Fibroblast of the conjunctiva (primary cell): Measurements from ENCODE around the gene GPC6.
"Not testable (repeated sequence)": the region's sequence is repeated elsewhere in the genome, so short reads cannot be mapped to it uniquely, and the experiment has no call there.

Source experiments
- DNase-seq: peaks from one replicate; pipeline ENCODE4 v3.0.0-alpha.2; 2010; ENCODE audit warnings: low read depth

GPC6 gene

GRCh38 chr13:93320942-93321341 is 94.3 kb downstream of the GPC6 start:
- DNase-seq: peak; percentile 36

GRCh38 chr13:93323880-93324279 is 97.3 kb downstream of the GPC6 start:
- DNase-seq: not testable (repeated sequence)

- DNase-seq: no peak
These were observed 99.0 kb downstream of the GPC6 start for GRCh38 chr13:93325303-93326233.

GRCh38 chr13:93326234-93326811 is 99.7 kb downstream of the GPC6 start:
- DNase-seq: no peak

- no peak for DNase-seq
These were observed 102.3 kb downstream of the GPC6 start for GRCh38 chr13:93328943-93329342.

GRCh38 chr13:93336728-93337127 is 110.1 kb downstream of the GPC6 start:
- no peak for DNase-seq

GRCh38 chr13:93338030-93338429 is 111.4 kb downstream of the GPC6 start:
- no peak for DNase-seq

- DNase-seq: no peak
These were observed 112.3 kb downstream of the GPC6 start for GRCh38 chr13:93338906-93339305.

- no peak for DNase-seq
These were observed 112.9 kb downstream of the GPC6 start for GRCh38 chr13:93339550-93339949.

- no peak for DNase-seq
These were observed 114.9 kb downstream of the GPC6 start for GRCh38 chr13:93341517-93341916.

GRCh38 chr13:93343097-93343496 is 116.5 kb downstream of the GPC6 start:
- DNase-seq: no peak

GRCh38 chr13:93344048-93344705 is 117.6 kb downstream of the GPC6 start:
- DNase-seq: no peak

GRCh38 chr13:93345024-93345423 is 118.4 kb downstream of the GPC6 start:
- no peak for DNase-seq

GRCh38 chr13:93345770-93346169 is 119.2 kb downstream of the GPC6 start:
- DNase-seq: peak; percentile 9

- DNase-seq: no peak
These were observed 126.0 kb downstream of the GPC6 start for GRCh38 chr13:93352616-93353015.

GRCh38 chr13:93355094-93355493 is 128.5 kb downstream of the GPC6 start:
- no peak for DNase-seq

GRCh38 chr13:93356469-93356868 is 129.9 kb downstream of the GPC6 start:
- DNase-seq: no peak

- no peak for DNase-seq
These were observed 133.4 kb downstream of the GPC6 start for GRCh38 chr13:93360021-93360420.

- DNase-seq: no peak
These were observed 135.1 kb downstream of the GPC6 start for GRCh38 chr13:93361703-93362102.

GRCh38 chr13:93364166-93364565 is 137.6 kb downstream of the GPC6 start:
- no peak for DNase-seq

GRCh38 chr13:93368296-93368695 is 141.7 kb downstream of the GPC6 start:
- no peak for DNase-seq

- no peak for DNase-seq
These were observed 142.1 kb downstream of the GPC6 start for GRCh38 chr13:93368718-93369117.

GRCh38 chr13:93372856-93373255 is 146.2 kb downstream of the GPC6 start:
- DNase-seq: no peak
